Measurements from ENCODE around the gene SCARB2. TPM values are rescaled to one million over a fixed set of nuclear protein-coding genes. Genes with fewer than 3 reads are reported as not detected.

Gene SCARB2
- polyA plus RNA-seq, 3 donors from 2014 or later = 8.8 to 17.1 (median 16.4) TPM

- DNase-seq = no peak
- H3K27ac Mint-ChIP-seq = no peak overlapping the region
These were observed 25.1 kb upstream of the SCARB2 start for GRCh38 chr4:76238701-76239100.

GRCh38 chr4:76238236-76238635, 24.6 kb upstream of the SCARB2 start:
- H3K36me3 Mint-ChIP-seq = peaks cover 5 to 7% (median 6%) of the 10 kb centered on the region in 3 donors
- no peak for DNase-seq
- no peak overlapping the region for H3K27ac Mint-ChIP-seq
- no peaks in the 10 kb centered on the region for H3K4me1 Mint-ChIP-seq
- H3K27me3 Mint-ChIP-seq (ENCODE audit: low read depth in 3 of 3) = peaks cover 6 to 8% (median 7%) of the 10 kb centered on the region in 3 donors
- H3K4me3 Mint-ChIP-seq = no peak overlapping the region
- peaks cover 5 to 18% (median 13%) of the 10 kb centered on the region in 6 donors for H3K9me3 Mint-ChIP-seq

More at GRCh38 chr4:76238701-76239100, 25.1 kb upstream of the SCARB2 start:
- Mint-ChIP-seq H3K4me3 (no peak overlapping the region), H3K9me3 (peaks cover 3 to 18% (median 13%) of the 10 kb centered on the region in 6 donors), H3K4me1 (no peaks in the 10 kb centered on the region), H3K36me3 (peaks cover 5 to 7% (median 6%) of the 10 kb centered on the region in 3 donors), H3K27me3 (ENCODE audit: low read depth in 3 of 3) (peaks cover 6 to 7% (median 7%) of the 10 kb centered on the region in 3 donors)

GRCh38 chr4:76235915-76236314, 22.3 kb upstream of the SCARB2 start:
- no peak overlapping the region for H3K27ac Mint-ChIP-seq
- H3K9me3 Mint-ChIP-seq = peaks cover 5 to 17% (median 13%) of the 10 kb centered on the region in 6 donors
- H3K36me3 Mint-ChIP-seq = peaks cover 5 to 6% (median 5%) of the 10 kb centered on the region in 3 donors
- no peak for DNase-seq
- peaks cover 0 to 8% (median 7%) of the 10 kb centered on the region in 3 donors for H3K27me3 Mint-ChIP-seq (ENCODE audit: low read depth in 3 of 3)
- no peak overlapping the region for H3K4me3 Mint-ChIP-seq
- H3K4me1 Mint-ChIP-seq = no peaks in the 10 kb centered on the region

GRCh38 chr4:76235407-76235806, 21.8 kb upstream of the SCARB2 start:
- Mint-ChIP-seq H3K36me3 (peaks cover 0 to 1% (median under 1%) of the 10 kb centered on the region in 3 donors), H3K27me3 (ENCODE audit: low read depth in 3 of 3) (peaks cover 0 to 8% (median 2%) of the 10 kb centered on the region in 3 donors), H3K4me3 (no peak overlapping the region), H3K27ac (no peak overlapping the region), H3K9me3 (peaks cover 5 to 12% (median 8%) of the 10 kb centered on the region in 6 donors), H3K4me1 (no peaks in the 10 kb centered on the region)
- DNase-seq = no peak

GRCh38 chr4:76234679-76235044, 21.0 kb upstream of the SCARB2 start:
- H3K27me3 Mint-ChIP-seq (ENCODE audit: low read depth in 3 of 3) = peaks cover 0 to 7% (median 0%) of the 10 kb centered on the region in 3 donors
- no peak overlapping the region for H3K4me3 Mint-ChIP-seq
- DNase-seq = no peak
- H3K9me3 Mint-ChIP-seq = peaks cover under 1 to 5% (median 2%) of the 10 kb centered on the region in 6 donors
- H3K4me1 Mint-ChIP-seq = no peaks in the 10 kb centered on the region
- H3K27ac Mint-ChIP-seq = no peak overlapping the region
- peaks cover 0 to under 1% (median 0%) of the 10 kb centered on the region in 3 donors for H3K36me3 Mint-ChIP-seq

- Mint-ChIP-seq H3K27ac (no peak overlapping the region), H3K4me1 (no peaks in the 10 kb centered on the region), H3K36me3 (peaks cover 1 to 6% (median 2%) of the 10 kb centered on the region in 3 donors), H3K9me3 (peaks cover 3 to 10% (median 4%) of the 10 kb centered on the region in 6 donors), H3K27me3 (ENCODE audit: low read depth in 3 of 3) (peaks cover 0 to 3% (median 0%) of the 10 kb centered on the region in 3 donors), H3K4me3 (peak overlapping the region in 1 of 5 donors; percentile 31)
- no peak for DNase-seq
These were observed 20.5 kb upstream of the SCARB2 start for GRCh38 chr4:76233967-76234678.

GRCh38 chr4:76233529-76233928, 19.9 kb upstream of the SCARB2 start:
- Mint-ChIP-seq H3K27ac (no peak overlapping the region), H3K4me1 (no peaks in the 10 kb centered on the region), H3K36me3 (peaks cover 7 to 11% (median 8%) of the 10 kb centered on the region in 3 donors), H3K27me3 (ENCODE audit: low read depth in 3 of 3) (peaks cover 0 to 3% (median 2%) of the 10 kb centered on the region in 3 donors), H3K9me3 (peaks cover 8 to 16% (median 10%) of the 10 kb centered on the region in 6 donors), H3K4me3 (peak overlapping the region in 1 of 5 donors; percentile 31)
- DNase-seq = no peak

GRCh38 chr4:76233083-76233482, 19.5 kb upstream of the SCARB2 start:
- Mint-ChIP-seq H3K9me3 (peaks cover 9 to 18% (median 11%) of the 10 kb centered on the region in 6 donors), H3K27ac (no peak overlapping the region), H3K36me3 (peaks cover 7 to 11% (median 8%) of the 10 kb centered on the region in 3 donors), H3K4me3 (no peak overlapping the region), H3K4me1 (no peaks in the 10 kb centered on the region), H3K27me3 (ENCODE audit: low read depth in 3 of 3) (peaks cover 0 to 4% (median 2%) of the 10 kb centered on the region in 3 donors)
- no peak for DNase-seq

GRCh38 chr4:76232681-76233080, 19.1 kb upstream of the SCARB2 start:
- Mint-ChIP-seq H3K9me3 (peaks cover 9 to 21% (median 14%) of the 10 kb centered on the region in 6 donors), H3K27me3 (ENCODE audit: low read depth in 3 of 3) (peaks cover 2 to 7% (median 2%) of the 10 kb centered on the region in 3 donors), H3K36me3 (peaks cover 7 to 11% (median 8%) of the 10 kb centered on the region in 3 donors), H3K4me1 (no peaks in the 10 kb centered on the region), H3K4me3 (no peak overlapping the region), H3K27ac (no peak overlapping the region)
- DNase-seq = no peak

- no peak for DNase-seq
- H3K27ac Mint-ChIP-seq = no peak overlapping the region
- H3K4me1 Mint-ChIP-seq = no peaks in the 10 kb centered on the region
- H3K9me3 Mint-ChIP-seq = peaks cover 9 to 18% (median 15%) of the 10 kb centered on the region in 6 donors
- no peak overlapping the region for H3K4me3 Mint-ChIP-seq
- H3K36me3 Mint-ChIP-seq = peaks cover 7 to 11% (median 8%) of the 10 kb centered on the region in 3 donors
- H3K27me3 Mint-ChIP-seq (ENCODE audit: low read depth in 3 of 3) = peaks cover 2 to 8% (median 5%) of the 10 kb centered on the region in 3 donors
These were observed 12.8 kb upstream of the SCARB2 start for GRCh38 chr4:76226418-76226817.

GRCh38 chr4:76224171-76224570, 10.5 kb upstream of the SCARB2 start:
- Mint-ChIP-seq H3K9me3 (peaks cover 7 to 15% (median 12%) of the 10 kb centered on the region in 6 donors), H3K4me3 (no peak overlapping the region), H3K27ac (no peak overlapping the region), H3K4me1 (no peaks in the 10 kb centered on the region), H3K36me3 (peaks cover 6 to 7% (median 6%) of the 10 kb centered on the region in 3 donors), H3K27me3 (ENCODE audit: low read depth in 3 of 3) (peaks cover 2 to 10% (median 5%) of the 10 kb centered on the region in 3 donors)
- DNase-seq = no peak

GRCh38 chr4:76219299-76220055, 5.9 kb upstream of the SCARB2 start:
- no peaks in the 10 kb centered on the region for H3K9me3 Mint-ChIP-seq
- peaks cover 0 to 10% (median 6%) of the 10 kb centered on the region in 3 donors for H3K27me3 Mint-ChIP-seq (ENCODE audit: low read depth in 3 of 3)
- H3K4me1 Mint-ChIP-seq = peaks cover 4 to 5% of the 10 kb centered on the region in 2 donors
- H3K27ac Mint-ChIP-seq = no peak overlapping the region
- no peak overlapping the region for H3K4me3 Mint-ChIP-seq
- DNase-seq = no peak
- H3K36me3 Mint-ChIP-seq = no peaks in the 10 kb centered on the region

GRCh38 chr4:76216975-76217814, 3.6 kb upstream of the SCARB2 start:
- no peaks in the 10 kb centered on the region for H3K36me3 Mint-ChIP-seq
- peaks cover 22% of the 10 kb centered on the region in 2 donors for H3K4me1 Mint-ChIP-seq
- H3K27ac Mint-ChIP-seq = peak overlapping the region in 1 of 6 donors; percentile 18
- no peaks in the 10 kb centered on the region for H3K9me3 Mint-ChIP-seq
- no peak for DNase-seq
- H3K27me3 Mint-ChIP-seq (ENCODE audit: low read depth in 3 of 3) = peaks cover 7 to 19% (median 18%) of the 10 kb centered on the region in 3 donors
- H3K4me3 Mint-ChIP-seq = no peak overlapping the region
